ENCODE results near the gene MYO16.

GRCh38 chr13:109233293-109233692 lies 603.9 kb downstream of the MYO16 start:
- TF ChIP-seq, protein P1, sequence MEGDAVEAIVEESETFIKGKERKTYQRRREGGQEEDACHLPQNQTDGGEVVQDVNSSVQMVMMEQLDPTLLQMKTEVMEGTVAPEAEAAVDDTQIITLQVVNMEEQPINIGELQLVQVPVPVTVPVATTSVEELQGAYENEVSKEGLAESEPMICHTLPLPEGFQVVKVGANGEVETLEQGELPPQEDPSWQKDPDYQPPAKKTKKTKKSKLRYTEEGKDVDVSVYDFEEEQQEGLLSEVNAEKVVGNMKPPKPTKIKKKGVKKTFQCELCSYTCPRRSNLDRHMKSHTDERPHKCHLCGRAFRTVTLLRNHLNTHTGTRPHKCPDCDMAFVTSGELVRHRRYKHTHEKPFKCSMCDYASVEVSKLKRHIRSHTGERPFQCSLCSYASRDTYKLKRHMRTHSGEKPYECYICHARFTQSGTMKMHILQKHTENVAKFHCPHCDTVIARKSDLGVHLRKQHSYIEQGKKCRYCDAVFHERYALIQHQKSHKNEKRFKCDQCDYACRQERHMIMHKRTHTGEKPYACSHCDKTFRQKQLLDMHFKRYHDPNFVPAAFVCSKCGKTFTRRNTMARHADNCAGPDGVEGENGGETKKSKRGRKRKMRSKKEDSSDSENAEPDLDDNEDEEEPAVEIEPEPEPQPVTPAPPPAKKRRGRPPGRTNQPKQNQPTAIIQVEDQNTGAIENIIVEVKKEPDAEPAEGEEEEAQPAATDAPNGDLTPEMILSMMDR (IDR thresholded peaks at IDR 0.05) = no peak
- no peak for TF ChIP-seq EP300 (IDR thresholded peaks at IDR 0.05)

Data from gastroesophageal sphincter (tissue), 3 donors.